Kasumi-1 (cell line): ENCODE measurements around the gene OR51Q1.

Source experiments
- DNase-seq, 2 experiments: peaks; one replicate each; lab custom pipeline; 2025; lab: John Stamatoyannopoulos, UW

The OR51Q1 gene

GRCh38 chr11:5421811-5422210 lies at the start of gene OR51Q1:
Gene OR51Q1 (plus strand): TSS chr11:5422111. CDS start chr11:5422201, 90 bp downstream.
- no peak for DNase-seq

- peak; percentile 40 to 57 for DNase-seq
Measured at GRCh38 chr11:5380740-5381342, 41.1 kb upstream of the OR51Q1 start.

- DNase-seq: no peak
Measured at GRCh38 chr11:5383576-5383975, 38.3 kb upstream of the OR51Q1 start, which contains the start of gene OR51M1. Gene OR51M1 (plus strand): TSS chr11:5383812. CDS start chr11:5389399, 5,587 bp downstream.

GRCh38 chr11:5384335-5384734 lies 37.6 kb upstream of the OR51Q1 start:
- no peak for DNase-seq

DNA sequence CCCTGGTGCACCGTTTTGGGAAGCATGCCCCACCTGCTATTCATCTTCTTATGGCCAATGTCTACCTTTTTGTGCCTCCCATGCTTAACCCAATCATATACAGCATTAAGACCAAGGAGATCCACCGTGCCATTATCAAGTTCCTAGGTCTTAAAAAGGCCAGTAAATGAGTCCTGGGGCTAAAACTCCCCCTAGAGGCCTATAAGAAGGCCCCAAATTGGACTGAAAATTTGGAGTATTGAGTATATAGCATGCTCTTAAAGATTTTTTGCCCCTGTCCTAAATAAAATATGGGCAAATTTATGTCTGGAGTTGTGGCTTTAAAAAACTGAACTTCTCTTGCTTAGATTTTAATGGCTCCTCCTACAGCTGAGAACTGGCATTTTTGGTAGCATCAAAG lies 31.7 kb upstream of the OR51Q1 start:
- no peak for DNase-seq

DNA sequence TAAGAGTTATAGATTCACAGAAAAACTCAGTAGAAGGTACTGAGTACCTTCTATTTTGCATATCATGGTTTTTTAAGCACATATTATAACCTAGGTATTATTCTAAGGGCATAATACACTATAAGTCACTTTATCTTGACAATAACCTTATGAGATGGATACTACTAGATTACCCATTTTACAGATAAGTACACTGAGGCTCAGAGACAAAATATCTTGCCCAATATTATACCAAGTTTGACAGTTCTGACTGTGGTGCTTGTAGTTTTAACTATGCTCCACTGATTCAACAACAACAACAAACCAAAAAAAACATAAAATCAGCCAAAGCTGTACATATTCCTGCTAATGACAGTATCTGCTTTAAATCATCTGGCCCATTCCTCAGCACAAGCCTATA lies 27.8 kb upstream of the OR51Q1 start:
- no peak for DNase-seq

- DNase-seq: no peak
Measured at GRCh38 chr11:5398936-5399335, 23.0 kb upstream of the OR51Q1 start.

GRCh38 chr11:5405173-5405572 lies 16.7 kb upstream of the OR51Q1 start:
- no peak for DNase-seq

DNA sequence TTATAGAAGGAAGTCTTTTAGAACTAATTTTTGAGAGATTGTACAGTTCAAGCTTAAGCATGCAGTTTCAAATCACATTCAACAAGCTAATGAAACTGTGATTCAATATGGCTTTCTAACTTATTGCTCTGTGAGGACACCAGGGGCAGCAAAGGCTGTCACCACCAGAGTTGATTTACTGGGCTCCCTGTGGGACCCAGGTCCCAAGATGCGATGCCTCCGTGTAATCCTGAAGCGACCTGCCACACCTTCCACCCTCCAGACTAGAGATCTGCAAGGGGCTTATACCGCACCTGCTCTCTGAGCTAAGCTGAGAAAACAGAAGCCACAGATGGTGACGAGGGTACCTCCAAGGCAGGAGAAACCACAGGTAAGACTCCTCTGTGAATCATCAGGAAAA lies 918 bp upstream of the OR51Q1 start:
- no peak for DNase-seq

- no peak for DNase-seq
Measured at GRCh38 chr11:5423131-5423530, 1.2 kb downstream of the OR51Q1 start.

GRCh38 chr11:5441414-5441813 lies 19.5 kb downstream of the OR51Q1 start, which contains the start of gene OR51I1:
Gene OR51I1 (minus strand): TSS chr11:5441514. CDS start chr11:5441514, 0 bp downstream.
- no peak for DNase-seq

DNA sequence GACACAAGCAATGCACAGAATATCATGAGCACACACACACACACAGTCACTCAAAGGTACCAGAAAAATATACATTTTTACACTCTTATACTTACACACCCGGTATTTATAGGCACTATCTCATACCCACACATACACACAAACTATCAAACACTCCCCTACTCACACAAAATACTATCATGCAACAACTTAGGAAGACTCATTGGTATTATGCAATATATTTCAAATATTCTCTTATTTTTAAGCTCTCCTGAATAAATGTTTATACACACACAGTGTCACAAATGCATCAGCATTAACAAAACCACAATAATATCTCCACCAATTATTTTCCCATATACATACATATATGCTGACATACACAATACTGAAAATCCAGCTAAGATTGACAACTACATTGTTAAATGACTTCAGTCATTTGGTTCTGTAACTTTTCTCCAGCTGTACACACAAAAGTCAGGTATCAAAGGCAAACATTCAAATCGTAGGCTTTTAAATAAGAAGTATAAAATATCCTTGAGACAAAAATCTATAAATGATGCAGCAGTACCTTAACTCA lies 22.0 kb downstream of the OR51Q1 start:
- no peak for DNase-seq

DNA sequence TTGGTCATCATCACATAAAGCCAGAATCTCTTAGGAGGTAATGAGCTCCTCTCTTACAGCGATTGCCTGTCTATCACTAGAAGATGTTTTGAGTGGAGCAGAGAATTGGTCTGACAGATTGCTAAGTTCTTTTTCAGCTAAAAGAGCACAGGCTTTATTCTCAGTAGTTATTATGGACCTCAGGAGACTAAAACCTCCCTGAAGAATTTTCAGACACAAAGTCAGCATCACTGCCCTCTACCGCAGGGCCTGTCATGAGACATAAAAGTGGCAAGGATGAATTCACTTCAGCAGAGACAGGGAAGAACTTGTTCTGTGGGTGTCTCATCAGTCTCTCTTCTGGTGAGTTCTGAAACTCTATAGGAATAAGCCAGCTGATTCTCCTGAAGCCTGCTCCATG lies 27.1 kb downstream of the OR51Q1 start, which contains the start of gene OR51I2:
Gene OR51I2 (plus strand): TSS at position 301 of the 400 bp plus-strand sequence. CDS start 4,166 bp downstream, outside the sequence.
- no peak for DNase-seq

GRCh38 chr11:5449432-5449831 lies 27.5 kb downstream of the OR51Q1 start:
- DNase-seq: no peak

GRCh38 chr11:5460983-5461621 lies 39.2 kb downstream of the OR51Q1 start:
- no peak for DNase-seq

DNA sequence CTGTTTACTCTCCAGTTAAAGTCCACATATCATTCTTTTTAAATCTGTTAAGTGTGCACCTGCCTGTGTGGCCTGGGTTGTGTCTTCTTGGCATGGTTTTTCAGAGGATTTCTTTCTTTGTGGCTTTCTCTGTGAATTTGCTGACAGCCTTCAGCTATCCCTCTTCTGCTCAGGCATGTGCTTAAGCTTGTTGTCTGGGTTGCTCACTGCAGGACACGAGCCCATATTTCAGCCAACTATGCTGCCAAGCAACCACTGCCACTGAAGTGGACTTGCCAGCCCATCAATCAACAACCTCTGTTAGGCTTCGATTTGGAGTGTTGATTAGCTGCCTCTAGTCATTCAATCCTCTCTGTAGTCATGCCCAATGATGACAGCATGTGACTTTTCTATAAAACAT lies 45.6 kb downstream of the OR51Q1 start:
- DNase-seq: no peak
